RPMI7951 (cell line): ENCODE results near the gene TPST1. TPM values are rescaled to one million over a fixed set of nuclear protein-coding genes. Genes with fewer than 3 reads are reported as not detected.

Experiments used
- DNase-seq: peaks from one replicate; pipeline ENCODE4 v3.0.0-alpha.2; 2012; ENCODE audit warnings: low read depth
- total RNA-seq: library from RNA; depleted of rRNA; stranded (reverse); fragments of >200 nt; shearing (Covaris generic); gene quantifications from 2 replicates; pipeline ENCODE4 v1.2.3, GENCODE V29; 2014

The TPST1 gene
- total RNA-seq, 1 experiment from 2014 or later = 35.2 TPM

- no peak for DNase-seq
These were observed 33.8 kb downstream of the TPST1 start for GRCh38 chr7:66238773-66239466.

GRCh38 chr7:66239467-66239856 lies 34.3 kb downstream of the TPST1 start:
- no peak for DNase-seq

GRCh38 chr7:66245008-66245407 lies 39.9 kb downstream of the TPST1 start:
- no peak for DNase-seq

DNA sequence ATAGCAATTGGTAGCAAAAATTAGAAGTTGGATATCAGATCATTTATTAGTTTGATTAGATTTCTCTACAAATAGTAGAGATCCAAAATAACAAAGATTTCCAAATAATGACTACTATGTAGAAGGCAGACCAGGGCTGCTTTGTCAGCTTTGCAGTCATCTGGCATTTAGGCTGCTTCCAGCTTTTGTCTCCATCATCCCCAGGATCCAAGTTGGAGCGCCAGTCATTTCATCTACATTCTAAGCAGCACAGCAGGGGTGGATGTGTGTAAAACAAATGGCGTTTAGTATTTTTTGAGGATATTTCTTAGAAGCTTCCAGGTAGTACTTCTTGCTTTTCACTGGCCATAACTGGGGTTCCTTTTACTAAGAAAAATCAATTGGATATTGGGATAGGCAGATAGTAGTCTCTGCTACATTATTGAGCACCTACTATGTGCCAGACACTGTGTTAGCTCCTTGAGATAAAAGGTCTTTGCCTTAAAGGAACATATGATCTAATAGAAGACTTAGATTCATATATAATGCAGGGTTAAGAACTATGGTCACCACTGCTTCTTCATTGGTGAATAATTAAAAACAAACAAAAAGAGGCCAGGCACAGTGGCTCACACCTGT lies 41.5 kb downstream of the TPST1 start:
- no peak for DNase-seq

DNA sequence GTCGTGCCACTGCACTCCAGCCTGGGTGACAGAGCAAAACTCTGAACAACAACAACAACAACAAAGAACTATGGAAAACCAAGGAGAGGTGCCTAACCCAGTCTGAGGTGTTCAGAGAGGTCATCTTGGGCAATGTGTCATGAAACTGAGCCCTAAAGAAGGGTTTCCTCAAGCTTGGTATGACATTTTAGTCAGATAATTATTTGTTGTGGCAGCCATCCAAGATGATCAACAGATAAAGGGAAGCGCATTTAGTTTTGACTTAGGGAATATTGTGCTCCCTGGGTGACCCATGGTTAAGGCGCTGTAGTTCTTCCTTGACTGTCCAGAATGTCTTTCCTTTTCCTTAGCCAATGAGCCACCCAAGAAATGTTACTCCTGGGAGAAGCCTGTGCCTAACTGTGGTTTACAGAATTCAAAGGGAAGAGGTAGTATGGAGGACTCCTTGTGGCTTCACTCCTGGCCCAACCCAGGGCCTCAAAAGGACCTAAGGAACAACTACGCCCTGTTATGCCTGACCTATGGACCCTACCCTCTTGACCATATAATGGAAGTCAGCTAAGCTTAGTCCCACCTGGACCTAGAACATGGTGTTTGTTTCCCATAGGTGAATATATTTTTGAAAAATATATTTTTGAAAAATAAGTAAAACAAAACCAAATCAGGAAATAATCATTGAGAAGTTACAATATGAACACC lies 42.4 kb downstream of the TPST1 start:
- DNase-seq = peak; percentile 33

DNA sequence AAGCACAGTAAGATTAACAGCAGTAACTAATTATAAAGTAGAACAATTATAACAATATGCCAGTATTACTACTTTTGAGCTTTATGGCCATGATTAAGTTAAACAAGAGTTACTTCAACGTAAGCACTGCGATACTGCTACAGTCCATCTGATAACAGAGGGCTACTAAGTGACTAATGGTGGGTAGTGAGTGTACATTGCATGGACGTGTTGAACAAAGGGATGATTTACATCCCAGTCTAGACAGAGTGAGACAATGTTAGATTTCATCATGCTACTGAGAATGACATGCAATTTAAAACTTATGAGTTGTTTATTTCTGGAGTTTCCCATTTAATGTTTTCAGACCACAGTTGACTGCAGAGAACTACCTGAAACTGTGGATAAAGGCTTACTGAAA lies 45.6 kb downstream of the TPST1 start:
- peak; percentile 85 for DNase-seq

GRCh38 chr7:66255534-66256100 lies 50.5 kb downstream of the TPST1 start:
- DNase-seq = peak; percentile 49

- DNase-seq = no peak
These were observed 51.1 kb downstream of the TPST1 start for GRCh38 chr7:66256281-66256680.

DNA sequence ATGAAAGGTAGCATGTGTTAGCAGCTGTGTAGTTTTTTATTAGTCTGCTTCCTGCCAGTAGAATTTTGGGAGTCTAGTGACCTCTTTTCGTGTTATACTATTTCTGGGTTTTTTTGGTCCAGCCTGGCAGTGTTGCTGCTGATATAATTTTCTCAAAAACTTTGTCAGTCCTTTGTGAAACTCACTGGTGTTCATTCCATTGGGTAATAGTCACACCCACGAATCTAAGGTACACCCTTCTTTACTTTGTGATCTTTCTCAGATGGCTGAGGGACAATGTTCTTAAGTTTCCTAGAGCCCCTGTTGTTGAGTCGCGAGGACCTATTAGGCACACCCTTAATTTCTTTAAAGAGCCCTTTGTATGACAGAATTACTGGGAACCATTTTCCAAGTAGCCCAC lies 52.3 kb downstream of the TPST1 start:
- peak; percentile 25 for DNase-seq

- peak; percentile 37 for DNase-seq
These were observed 53.3 kb downstream of the TPST1 start for GRCh38 chr7:66258409-66258808.

- DNase-seq = no peak
These were observed 56.8 kb downstream of the TPST1 start for GRCh38 chr7:66261941-66262340.

DNA sequence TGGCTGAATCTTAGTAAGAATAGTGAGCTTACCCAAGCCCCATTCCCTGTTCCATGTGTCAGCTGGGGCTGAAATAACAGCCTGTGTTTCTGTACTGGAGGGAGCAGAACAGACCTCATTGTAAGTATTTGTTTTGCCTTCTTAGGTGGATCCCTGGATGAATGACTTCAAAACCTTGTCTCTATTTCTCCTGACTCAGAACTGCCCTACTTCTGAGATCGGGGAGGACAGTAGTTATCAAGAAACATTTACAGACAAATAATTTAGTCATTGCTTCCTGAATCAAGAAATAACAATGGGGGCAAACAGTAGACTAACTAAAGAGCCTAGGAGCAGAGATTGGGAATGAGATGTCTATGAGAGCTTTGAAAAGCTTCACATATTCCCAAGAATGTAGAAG lies 58.8 kb downstream of the TPST1 start:
- no peak for DNase-seq

DNA sequence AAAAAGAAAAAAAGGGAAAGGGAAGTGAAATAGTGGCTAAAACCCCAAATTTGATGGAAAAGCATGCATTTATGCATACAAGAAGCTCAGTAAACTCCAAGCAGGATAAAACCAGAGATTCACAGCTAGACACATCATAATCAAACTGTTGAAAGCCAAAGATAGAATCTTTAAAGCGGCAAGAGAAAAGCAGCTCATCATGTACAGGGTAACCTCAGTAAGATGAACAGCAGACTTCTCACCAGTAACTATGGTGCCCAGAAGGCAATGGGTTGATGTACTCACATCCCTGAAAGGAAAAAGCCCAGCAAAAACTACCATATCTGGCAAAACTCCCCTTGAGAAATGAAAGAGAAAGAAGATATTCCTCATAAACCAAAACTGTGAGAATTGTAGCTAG lies 60.4 kb downstream of the TPST1 start:
- peak; percentile 39 for DNase-seq

- DNase-seq = peak; percentile 80
These were observed 62.1 kb downstream of the TPST1 start for GRCh38 chr7:66267249-66267648.

DNA sequence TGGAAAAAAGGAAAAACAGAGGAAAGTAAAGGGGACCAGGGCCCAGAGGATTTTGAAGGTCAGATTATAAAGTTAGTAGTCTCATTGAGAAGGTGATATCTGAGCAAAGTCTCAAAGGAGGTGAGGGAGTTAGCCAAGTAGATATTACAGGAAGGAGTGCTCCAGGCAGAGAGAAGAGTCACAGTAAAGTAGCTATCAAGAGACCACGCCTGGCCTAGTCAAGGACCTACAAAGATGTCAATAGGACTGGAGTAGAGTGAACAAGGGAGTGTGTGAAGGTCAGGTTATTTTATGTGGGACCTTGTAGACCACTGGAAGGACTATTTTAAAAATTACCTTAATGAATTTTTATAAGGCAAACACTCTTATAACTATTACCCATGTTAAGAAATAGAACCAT lies 64.8 kb downstream of the TPST1 start:
- DNase-seq = no peak

- DNase-seq = no peak
These were observed 67.2 kb downstream of the TPST1 start for GRCh38 chr7:66272321-66272720.

GRCh38 chr7:66276363-66276762 lies 71.2 kb downstream of the TPST1 start:
- DNase-seq = no peak

- no peak for DNase-seq
These were observed 72.4 kb downstream of the TPST1 start for GRCh38 chr7:66277492-66277891.

DNA sequence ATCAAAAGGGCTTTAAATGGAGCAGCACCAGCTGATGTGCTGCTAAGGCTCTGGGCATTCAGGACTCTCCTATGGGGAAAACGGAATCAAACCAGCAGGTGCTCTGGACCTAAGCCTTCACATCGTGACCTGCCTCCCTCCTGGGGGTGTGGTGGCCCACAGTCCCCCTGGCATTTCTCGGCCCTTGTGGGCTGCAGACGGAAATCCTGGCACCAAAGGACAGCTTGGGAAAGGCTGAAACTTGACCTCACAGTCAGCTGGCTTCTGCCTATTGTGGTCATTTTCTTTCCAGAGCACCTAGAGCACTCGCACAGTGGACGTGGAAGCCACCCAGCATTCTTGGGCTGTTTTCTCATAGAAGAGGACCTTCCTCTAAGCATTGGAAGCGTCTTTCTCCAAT lies 74.8 kb downstream of the TPST1 start:
- no peak for DNase-seq

- DNase-seq = peak; percentile 99
These were observed 76.8 kb downstream of the TPST1 start for GRCh38 chr7:66281678-66282590.

DNA sequence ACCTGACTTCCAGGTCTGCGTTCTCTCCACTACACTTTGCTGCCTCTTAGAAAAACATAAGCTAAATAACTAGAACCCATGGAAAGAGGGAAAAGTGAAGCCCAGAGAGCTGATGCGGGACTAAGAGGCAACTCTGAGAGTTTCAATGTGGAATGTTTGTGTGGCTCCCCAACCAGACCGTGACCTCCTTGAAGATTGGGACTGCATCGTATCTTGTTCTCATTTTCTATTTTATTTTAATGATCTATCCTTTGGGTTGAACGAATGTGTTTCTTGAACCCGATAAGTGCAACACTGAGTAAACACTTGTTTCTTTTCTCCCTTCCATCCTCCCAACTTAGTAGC lies 77.4 kb downstream of the TPST1 start:
- DNase-seq = no peak
